Esophagus squamous epithelium (tissue), 4 donors: ENCODE results near the gene STK10.

Experiments
- POLR2A ChIP-seq, 4 donors: fragments of 450-650 bp; IDR thresholded peaks; one replicate each; pipeline ENCODE4 v1.6.1; 2017; ENCODE audit warnings: antibody characterized with exemption in 4 of 4, mild to moderate bottlenecking in 4 of 4, moderate library complexity in 3 of 4
- TF ChIP-seq, protein P1 (sequence below), 6 experiments: fragments of 450-650 bp in 4 of 6; fragments of 200-600 bp in 2 of 6; sonication (generic) in 2 of 6; IDR thresholded peaks; one replicate each; pipeline ENCODE4 v1.5.1; 2016 to 2019; ENCODE audit warnings: antibody characterized with exemption in 6 of 6, mild to moderate bottlenecking in 4 of 6, moderate library complexity in 4 of 6

DNA sequence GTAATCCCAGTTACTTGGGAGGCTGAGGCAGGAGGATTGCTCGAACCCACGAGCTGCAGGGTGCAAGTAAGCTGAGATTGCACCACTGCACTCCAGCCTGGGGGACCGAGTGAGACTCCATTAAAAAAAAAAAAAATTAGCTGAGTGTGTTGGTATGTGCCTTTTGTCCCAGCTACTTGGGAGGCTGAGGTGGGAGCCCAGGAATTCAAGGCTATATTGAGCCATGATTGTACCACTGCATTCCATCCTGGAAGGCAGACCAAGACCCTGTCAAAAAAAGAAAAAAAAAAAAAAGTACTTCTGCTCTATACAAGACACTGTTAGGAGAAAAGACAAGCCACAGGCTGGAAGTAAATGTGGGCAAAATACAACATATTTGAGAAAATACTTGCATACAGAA, 113.1 kb downstream of the STK10 start:
- TF ChIP-seq, protein P1, sequence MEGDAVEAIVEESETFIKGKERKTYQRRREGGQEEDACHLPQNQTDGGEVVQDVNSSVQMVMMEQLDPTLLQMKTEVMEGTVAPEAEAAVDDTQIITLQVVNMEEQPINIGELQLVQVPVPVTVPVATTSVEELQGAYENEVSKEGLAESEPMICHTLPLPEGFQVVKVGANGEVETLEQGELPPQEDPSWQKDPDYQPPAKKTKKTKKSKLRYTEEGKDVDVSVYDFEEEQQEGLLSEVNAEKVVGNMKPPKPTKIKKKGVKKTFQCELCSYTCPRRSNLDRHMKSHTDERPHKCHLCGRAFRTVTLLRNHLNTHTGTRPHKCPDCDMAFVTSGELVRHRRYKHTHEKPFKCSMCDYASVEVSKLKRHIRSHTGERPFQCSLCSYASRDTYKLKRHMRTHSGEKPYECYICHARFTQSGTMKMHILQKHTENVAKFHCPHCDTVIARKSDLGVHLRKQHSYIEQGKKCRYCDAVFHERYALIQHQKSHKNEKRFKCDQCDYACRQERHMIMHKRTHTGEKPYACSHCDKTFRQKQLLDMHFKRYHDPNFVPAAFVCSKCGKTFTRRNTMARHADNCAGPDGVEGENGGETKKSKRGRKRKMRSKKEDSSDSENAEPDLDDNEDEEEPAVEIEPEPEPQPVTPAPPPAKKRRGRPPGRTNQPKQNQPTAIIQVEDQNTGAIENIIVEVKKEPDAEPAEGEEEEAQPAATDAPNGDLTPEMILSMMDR (IDR thresholded peaks at IDR 0.05), result no peak
- no peak for TF ChIP-seq POLR2A (IDR thresholded peaks at IDR 0.05)
